ENCODE results near the gene VSTM2B.

Gene VSTM2B

GRCh38 chr19:29488316-29488715 lies 37.5 kb upstream of the VSTM2B start:
- no peak for TF ChIP-seq CTCF (conservative IDR thresholded peaks at IDR 0.05; ENCODE audit: control insufficient read depth, insufficient read depth, low read depth, low read length)
- H3K4me3 ChIP-seq (ENCODE audit: control insufficient read depth, low read depth, low read length), result no peak overlapping the region
- DNase-seq (ENCODE audit: low read depth), result no peak

DNA sequence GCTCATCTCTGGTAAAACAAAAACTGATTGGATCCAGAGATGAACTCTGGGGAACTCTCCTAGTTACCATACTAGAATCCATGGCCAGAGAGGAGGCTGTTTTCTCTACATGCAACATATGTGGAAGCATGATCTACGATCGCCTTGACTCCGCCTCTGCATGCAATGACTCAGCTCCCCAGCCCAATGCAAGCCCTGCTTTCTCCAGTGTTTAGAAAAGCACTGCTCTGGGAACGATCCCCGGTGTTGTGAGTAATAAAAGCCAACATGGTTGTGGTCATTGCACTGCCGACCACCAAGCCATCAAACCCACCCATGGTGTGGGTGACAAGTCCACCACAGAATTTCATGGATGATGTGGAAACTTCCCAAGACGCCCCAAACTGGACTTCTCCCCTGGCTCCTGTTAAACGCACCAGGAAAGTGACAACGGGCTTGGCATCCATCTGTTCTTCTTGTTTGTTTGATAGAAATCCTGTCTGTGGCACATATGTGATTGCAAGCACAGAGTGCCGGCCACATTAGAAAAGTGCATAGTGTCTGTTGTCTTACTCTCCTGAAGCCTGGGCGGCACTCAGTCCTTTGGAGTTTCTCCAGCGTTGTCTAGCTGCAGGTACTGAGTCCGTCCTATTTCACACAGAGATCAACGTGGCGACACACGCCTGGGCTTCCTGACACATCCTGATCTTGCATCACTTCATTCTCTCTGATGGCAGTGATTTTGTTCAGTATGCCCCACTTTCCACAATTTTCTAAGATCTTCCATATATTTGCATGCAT lies 36.4 kb upstream of the VSTM2B start:
- DNase-seq (ENCODE audit: low read depth), result no peak
- TF ChIP-seq CTCF (conservative IDR thresholded peaks at IDR 0.05; ENCODE audit: control insufficient read depth, insufficient read depth, low read depth, low read length), result no peak
- no peak overlapping the region for H3K4me3 ChIP-seq (ENCODE audit: control insufficient read depth, low read depth, low read length)

- no peak for TF ChIP-seq CTCF (conservative IDR thresholded peaks at IDR 0.05; ENCODE audit: control insufficient read depth, insufficient read depth, low read depth, low read length)
- no peak overlapping the region for H3K4me3 ChIP-seq (ENCODE audit: control insufficient read depth, low read depth, low read length)
- DNase-seq (ENCODE audit: low read depth), result no peak
Measured at GRCh38 chr19:29491491-29491890, 34.3 kb upstream of the VSTM2B start.

GRCh38 chr19:29491995-29492577 lies 33.7 kb upstream of the VSTM2B start:
- TF ChIP-seq CTCF (conservative IDR thresholded peaks at IDR 0.05; ENCODE audit: control insufficient read depth, insufficient read depth, low read depth, low read length), result no peak
- no peak for DNase-seq (ENCODE audit: low read depth)
- H3K4me3 ChIP-seq (ENCODE audit: control insufficient read depth, low read depth, low read length), result no peak overlapping the region

DNA sequence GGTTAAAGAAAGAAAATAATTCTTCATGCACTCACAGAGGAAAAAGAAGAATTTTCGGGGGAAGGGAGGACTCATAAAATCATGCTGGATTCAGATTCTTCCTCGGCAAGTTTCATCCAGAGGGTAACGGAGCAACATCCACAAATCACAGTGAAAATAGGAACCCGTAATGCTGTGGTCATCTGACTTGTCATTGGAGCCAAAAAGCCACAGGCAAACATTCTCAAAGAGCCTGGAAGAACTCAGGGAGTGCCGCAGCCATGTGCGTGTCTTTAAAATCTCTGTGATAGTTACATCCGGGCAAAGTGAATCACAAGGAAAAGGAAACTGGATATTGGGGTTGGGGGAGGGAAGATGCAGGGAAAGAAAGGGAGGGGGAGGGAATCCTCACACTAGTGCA lies 33.0 kb upstream of the VSTM2B start:
- H3K4me3 ChIP-seq (ENCODE audit: control insufficient read depth, low read depth, low read length), result no peak overlapping the region
- TF ChIP-seq CTCF (conservative IDR thresholded peaks at IDR 0.05; ENCODE audit: control insufficient read depth, insufficient read depth, low read depth, low read length), result no peak
- DNase-seq (ENCODE audit: low read depth), result peak; percentile 2

DNA sequence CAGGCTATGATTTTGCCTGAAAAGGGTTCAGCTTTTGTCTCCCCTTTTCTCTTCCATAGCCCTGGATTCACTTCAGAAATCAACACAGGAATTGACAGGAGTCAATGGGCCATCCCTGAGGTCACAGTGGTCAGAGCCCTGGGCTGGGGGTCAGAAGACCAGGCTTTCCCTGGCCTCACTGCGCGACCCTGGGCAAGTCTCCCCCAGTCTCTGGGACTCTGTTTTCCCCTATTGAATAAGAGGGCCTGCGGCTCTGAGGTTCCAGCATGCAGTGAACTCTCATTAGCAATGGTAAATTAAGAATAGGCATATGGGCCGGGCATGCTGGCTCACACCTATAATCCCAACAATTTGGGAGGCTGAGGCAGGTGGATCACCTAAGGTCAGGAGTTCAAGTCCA lies 30.7 kb upstream of the VSTM2B start:
- DNase-seq (ENCODE audit: low read depth), result no peak
- no peak overlapping the region for H3K4me3 ChIP-seq (ENCODE audit: control insufficient read depth, low read depth, low read length)
- no peak for TF ChIP-seq CTCF (conservative IDR thresholded peaks at IDR 0.05; ENCODE audit: control insufficient read depth, insufficient read depth, low read depth, low read length)
